ENCODE results near the gene YEATS2. TPM values are rescaled to one million over a fixed set of nuclear protein-coding genes. Genes with fewer than 3 reads are reported as not detected.

Gene YEATS2
- total RNA-seq, 1 donor from 2014 or later, result 68.4 TPM

GRCh38 chr3:183845090-183845489 lies 147.5 kb downstream of the YEATS2 start:
- no peaks in the 10 kb centered on the region for H3K9me3 Mint-ChIP-seq (ENCODE audit: low read depth)
- TF ChIP-seq CTCF (IDR thresholded peaks at IDR 0.05; ENCODE audit: unreplicated experiment), result no peak
- H3K27me3 Mint-ChIP-seq, result no peaks in the 10 kb centered on the region
- DNase-seq (ENCODE audit: low spot score, unreplicated experiment), result no peak
- peaks cover 25% of the 10 kb centered on the region for H3K36me3 Mint-ChIP-seq (ENCODE audit: insufficient read depth)
- H3K4me3 Mint-ChIP-seq (ENCODE audit: low read depth), result no peak overlapping the region
- peaks cover 2% of the 10 kb centered on the region for H3K4me1 Mint-ChIP-seq (ENCODE audit: low read depth)
- peak overlapping the region; percentile 27 for H3K27ac Mint-ChIP-seq

GRCh38 chr3:183845608-183846288 lies 148.2 kb downstream of the YEATS2 start:
- no peak overlapping the region for H3K27ac Mint-ChIP-seq
- H3K9me3 Mint-ChIP-seq (ENCODE audit: low read depth), result no peaks in the 10 kb centered on the region
- DNase-seq (ENCODE audit: low spot score, unreplicated experiment), result no peak
- H3K27me3 Mint-ChIP-seq, result no peaks in the 10 kb centered on the region
- no peak overlapping the region for H3K4me3 Mint-ChIP-seq (ENCODE audit: low read depth)
- H3K36me3 Mint-ChIP-seq (ENCODE audit: insufficient read depth), result peaks cover 28% of the 10 kb centered on the region
- peaks cover 2% of the 10 kb centered on the region for H3K4me1 Mint-ChIP-seq (ENCODE audit: low read depth)
- TF ChIP-seq CTCF (IDR thresholded peaks at IDR 0.05; ENCODE audit: unreplicated experiment), result no peak

GRCh38 chr3:183854318-183855035 lies 156.9 kb downstream of the YEATS2 start:
- Mint-ChIP-seq H3K9me3 (ENCODE audit: low read depth) (no peaks in the 10 kb centered on the region), H3K4me3 (ENCODE audit: low read depth) (no peak overlapping the region), H3K4me1 (ENCODE audit: low read depth) (no peaks in the 10 kb centered on the region), H3K27me3 (no peaks in the 10 kb centered on the region), H3K36me3 (ENCODE audit: insufficient read depth) (peaks cover 30% of the 10 kb centered on the region), H3K27ac (no peak overlapping the region)
- DNase-seq (ENCODE audit: low spot score, unreplicated experiment), result no peak
- no peak for TF ChIP-seq CTCF (IDR thresholded peaks at IDR 0.05; ENCODE audit: unreplicated experiment)

GRCh38 chr3:183857863-183858262 lies 160.3 kb downstream of the YEATS2 start:
- Mint-ChIP-seq H3K27ac (no peak overlapping the region), H3K36me3 (ENCODE audit: insufficient read depth) (peaks cover 31% of the 10 kb centered on the region), H3K9me3 (ENCODE audit: low read depth) (no peaks in the 10 kb centered on the region), H3K4me3 (ENCODE audit: low read depth) (no peak overlapping the region), H3K4me1 (ENCODE audit: low read depth) (no peaks in the 10 kb centered on the region), H3K27me3 (no peaks in the 10 kb centered on the region)
- no peak for TF ChIP-seq CTCF (IDR thresholded peaks at IDR 0.05; ENCODE audit: unreplicated experiment)
- DNase-seq (ENCODE audit: low spot score, unreplicated experiment), result no peak

Other genes starting within 250 kb of the YEATS2 start
- gene KLHL6, start 142.1 kb upstream of the YEATS2 start, total RNA-seq, result 0.12 TPM in 1 of 2 replicates, not detected in the other
- gene KLHL24, start 62.2 kb upstream of the YEATS2 start, total RNA-seq, result 72.8 and 79.6 TPM in 2 replicates
- 1.9 and 2.4 TPM in 2 replicates for gene MAP6D1, start 127.8 kb downstream of the YEATS2 start, total RNA-seq
- gene PARL, start 187.1 kb downstream of the YEATS2 start, total RNA-seq, result 51.3 and 54.8 TPM in 2 replicates

Measured in progenitor cell of endocrine pancreas (in vitro differentiated cells).